Tibial nerve (tissue), 4 donors: Measurements from ENCODE around the gene PANK4. TPM values are rescaled to one million over a fixed set of nuclear protein-coding genes. Genes with fewer than 3 reads are reported as not detected.

Experiments used
- DNase-seq, 2 donors: peaks; one replicate each; pipeline ENCODE4 v3.0.0-alpha.2; 2019; ENCODE audit warnings: low spot score in 2 of 2
- H3K27ac ChIP-seq, 4 donors: fragments of 200-600 bp; sonication (generic) in 3 of 4; one replicate each; pipeline ENCODE4 v1.5.1; 2017 to 2019; ENCODE audit warnings: mild to moderate bottlenecking in 1 of 4
- H3K27me3 ChIP-seq, 2 donors: fragments of 200-600 bp; sonication (generic) in 1 of 2; one replicate each; pipeline versions ENCODE4 v1.5.1 to v1.6.0; 2017 to 2019
- H3K36me3 ChIP-seq, 3 donors: fragments of 200-600 bp; sonication (generic); one replicate each; pipeline ENCODE4 v1.5.1; 2018 to 2019
- H3K4me1 ChIP-seq, 4 donors: fragments of 200-600 bp; sonication (generic) in 3 of 4; one replicate each; pipeline ENCODE4 v1.5.1; 2017 to 2019
- H3K4me3 ChIP-seq, 4 donors: fragments of 200-600 bp; sonication (generic) in 3 of 4; one replicate each; pipeline ENCODE4 v1.5.1; 2017 to 2019; ENCODE audit warnings: mild to moderate bottlenecking in 1 of 4, moderate library complexity in 1 of 4
- H3K9me3 ChIP-seq, 4 donors: fragments of 200-600 bp; sonication (generic) in 3 of 4; one replicate each; pipeline ENCODE4 v1.5.1; 2017 to 2019
- CTCF ChIP-seq, 5 experiments: fragments of 200-600 bp in 3 of 5; fragments of 450-650 bp in 2 of 5; sonication (generic) in 3 of 5; IDR thresholded peaks; one replicate each; pipeline ENCODE4 v1.5.1; 2016 to 2019; ENCODE audit warnings: antibody characterized with exemption in 5 of 5, mild to moderate bottlenecking in 3 of 5, moderate library complexity in 2 of 5
- EP300 ChIP-seq, 2 donors: sonication (generic); formaldehyde crosslinking; IDR thresholded peaks; one replicate each; pipeline ENCODE4 v1.6.1; 2017; ENCODE audit warnings: antibody characterized with exemption in 2 of 2, mild to moderate bottlenecking in 1 of 2
- POLR2A ChIP-seq, 2 donors: fragments of 450-650 bp; IDR thresholded peaks; one replicate each; pipeline ENCODE4 v1.6.1; 2017; ENCODE audit warnings: antibody characterized with exemption in 2 of 2, mild to moderate bottlenecking in 2 of 2, moderate library complexity in 2 of 2
- WGBS, 2 donors: methylation state at CpG; one replicate each; pipeline ENCODE4 v1.1.5; 2018; 5-methylcytosine and 5-hydroxymethylcytosine counted together
- total RNA-seq, 4 donors: library from RNA; depleted of rRNA; stranded (reverse); fragments of >200 nt; gene quantifications; one replicate each; pipeline ENCODE4 v1.1.0, GENCODE V29; 2016

The PANK4 gene
- total RNA-seq, 4 donors from 2014 or later, result 14.2 to 50.0 (median 38.1) TPM

- Histone ChIP-seq H3K27me3 (peaks cover 0 to 10% of the 10 kb centered on the region in 2 donors), H3K9me3 (no peaks in the 10 kb centered on the region), H3K27ac (no peak overlapping the region), H3K36me3 (no peaks in the 10 kb centered on the region), H3K4me1 (no peaks in the 10 kb centered on the region), H3K4me3 (no peak overlapping the region)
- WGBS, 2 donors, result 71 to 72% methylated on average over 7 to 9 of the region's 10 CpGs
- no peak for DNase-seq
- TF ChIP-seq EP300 (IDR thresholded peaks at IDR 0.05) (no peak), POLR2A (IDR thresholded peaks at IDR 0.05) (no peak), CTCF (IDR thresholded peaks at IDR 0.05) (no peak)
These were observed 44.5 kb downstream of the PANK4 start for GRCh38 chr1:2481885-2482284.

GRCh38 chr1:2480986-2481364 lies 45.4 kb downstream of the PANK4 start:
- DNase-seq, result no peak
- no peaks in the 10 kb centered on the region for H3K4me1 ChIP-seq
- WGBS, 2 donors, result 85 to 93% methylated on average over 11 to 12 of the region's 12 CpGs
- no peaks in the 10 kb centered on the region for H3K9me3 ChIP-seq
- H3K27ac ChIP-seq, result no peak overlapping the region
- H3K27me3 ChIP-seq, result peaks cover 0 to 10% of the 10 kb centered on the region in 2 donors
- TF ChIP-seq CTCF (IDR thresholded peaks at IDR 0.05) (no peak), EP300 (IDR thresholded peaks at IDR 0.05) (no peak), POLR2A (IDR thresholded peaks at IDR 0.05) (no peak)
- no peaks in the 10 kb centered on the region for H3K36me3 ChIP-seq
- no peak overlapping the region for H3K4me3 ChIP-seq

GRCh38 chr1:2480236-2480985 lies 46.0 kb downstream of the PANK4 start:
- H3K27ac ChIP-seq, result no peak overlapping the region
- peaks cover 0 to 10% of the 10 kb centered on the region in 2 donors for H3K27me3 ChIP-seq
- no peak for DNase-seq
- no peak for TF ChIP-seq POLR2A (IDR thresholded peaks at IDR 0.05)
- TF ChIP-seq CTCF (IDR thresholded peaks at IDR 0.05), result no peak
- no peak for TF ChIP-seq EP300 (IDR thresholded peaks at IDR 0.05)
- WGBS, 2 donors, result 74 to 76% methylated on average over 15 to 18 of the region's 18 CpGs
- no peaks in the 10 kb centered on the region for H3K4me1 ChIP-seq
- no peak overlapping the region for H3K4me3 ChIP-seq
- no peaks in the 10 kb centered on the region for H3K9me3 ChIP-seq
- H3K36me3 ChIP-seq, result no peaks in the 10 kb centered on the region

- Histone ChIP-seq H3K36me3 (no peaks in the 10 kb centered on the region), H3K9me3 (no peaks in the 10 kb centered on the region), H3K4me3 (no peak overlapping the region), H3K4me1 (no peaks in the 10 kb centered on the region), H3K27me3 (peaks cover 0 to 10% of the 10 kb centered on the region in 2 donors), H3K27ac (no peak overlapping the region)
- 70 to 87% methylated on average over 2 to 11 of the region's 28 CpGs for WGBS, 2 donors
- DNase-seq, result no peak
- TF ChIP-seq POLR2A (IDR thresholded peaks at IDR 0.05) (no peak), CTCF (IDR thresholded peaks at IDR 0.05) (no peak)
These were observed 46.8 kb downstream of the PANK4 start for GRCh38 chr1:2479618-2480017.

GRCh38 chr1:2479186-2479585 lies 47.2 kb downstream of the PANK4 start:
- H3K9me3 ChIP-seq, result no peaks in the 10 kb centered on the region
- no peak for DNase-seq
- no peak for TF ChIP-seq EP300 (IDR thresholded peaks at IDR 0.05)
- no peak for TF ChIP-seq CTCF (IDR thresholded peaks at IDR 0.05)
- no peak for TF ChIP-seq POLR2A (IDR thresholded peaks at IDR 0.05)
- WGBS, 2 donors, result 75 to 76% methylated on average over 8 to 20 of the region's 20 CpGs
- no peak overlapping the region for H3K27ac ChIP-seq
- H3K27me3 ChIP-seq, result peaks cover 0 to 10% of the 10 kb centered on the region in 2 donors
- H3K4me1 ChIP-seq, result no peaks in the 10 kb centered on the region
- no peak overlapping the region for H3K4me3 ChIP-seq
- no peaks in the 10 kb centered on the region for H3K36me3 ChIP-seq
